CD1c-positive myeloid dendritic cell (primary cell): ENCODE data around the gene MPPED2.
A peak's percentile ranks its signal among the peaks of the same experiment; 100 is the strongest.

ENCODE experiments used
- DNase-seq: peaks from one replicate; pipeline ENCODE4 v3.0.0-alpha.2; 2016; ENCODE audit errors: extremely low spot score

The MPPED2 gene

DNA sequence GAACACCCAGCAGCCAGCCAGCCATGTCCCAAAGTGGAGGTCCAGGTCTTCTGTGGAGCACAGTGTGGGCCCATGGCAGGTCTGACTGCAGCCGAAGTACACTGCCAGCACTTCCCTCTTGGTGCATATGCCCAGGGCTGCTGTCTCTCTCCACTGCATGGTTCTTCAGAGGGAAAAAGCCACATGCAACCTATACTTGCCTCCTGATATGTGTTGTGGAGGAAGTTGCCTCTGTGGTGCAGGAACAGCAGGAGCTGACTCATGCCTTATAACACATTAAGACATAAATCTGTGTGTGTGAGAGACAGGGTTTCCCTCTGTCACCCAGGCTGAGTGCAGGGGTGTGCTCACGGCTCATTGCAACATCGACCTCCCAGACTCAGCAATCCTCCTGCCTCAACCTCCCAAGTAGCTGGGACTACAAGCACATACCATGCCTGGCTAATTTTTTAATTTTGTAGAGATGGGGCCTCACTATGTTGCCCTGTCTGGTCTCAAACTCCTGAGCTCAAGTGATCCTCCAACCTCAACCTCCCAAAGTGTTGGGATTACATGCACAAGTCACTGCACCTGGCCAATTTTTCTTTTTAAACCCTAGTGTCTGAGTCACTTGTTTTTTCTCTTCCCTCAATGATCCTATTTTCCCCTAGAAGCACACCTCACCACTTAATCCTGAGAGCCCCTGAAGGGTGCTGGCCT lies 98.8 kb downstream of the MPPED2 start:
- DNase-seq = peak; percentile 76

DNA sequence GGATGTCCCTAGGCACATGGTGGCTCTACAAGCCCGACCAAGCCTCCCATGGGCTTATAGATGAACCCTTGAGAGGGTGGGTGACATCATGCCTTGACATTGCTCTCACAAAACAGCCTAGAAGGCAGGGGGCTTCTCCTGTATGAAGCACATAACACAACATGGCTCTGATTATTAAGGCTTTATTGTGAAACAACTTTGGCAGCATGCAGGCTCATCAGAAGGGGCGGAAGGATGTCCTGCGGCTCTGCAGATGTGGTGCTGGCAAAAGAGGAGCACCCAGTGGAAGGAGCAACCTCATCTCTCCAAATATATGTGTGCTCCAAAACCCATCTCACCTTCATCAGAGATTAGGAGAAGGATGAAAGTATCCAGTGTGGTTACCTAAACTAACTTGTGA lies 100.4 kb downstream of the MPPED2 start:
- DNase-seq = no peak

DNA sequence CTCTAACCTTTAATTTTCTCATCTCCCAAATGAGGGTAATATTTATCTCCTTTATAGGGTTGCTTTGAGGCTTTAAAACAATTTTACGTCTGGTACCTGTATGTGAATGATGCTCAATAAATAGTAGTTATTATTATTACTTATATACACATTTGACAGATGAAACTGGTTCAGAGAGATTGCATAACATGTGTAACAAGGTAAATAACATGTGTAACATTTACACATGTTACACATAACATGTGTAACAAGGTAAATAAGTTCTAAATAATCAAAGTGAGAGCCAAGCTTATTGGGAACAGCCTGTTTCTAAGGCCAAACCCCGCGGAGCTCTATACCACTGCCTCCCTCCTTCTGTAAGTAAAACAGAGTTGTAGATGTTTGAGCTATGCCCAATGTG lies 100.9 kb downstream of the MPPED2 start:
- DNase-seq = no peak

DNA sequence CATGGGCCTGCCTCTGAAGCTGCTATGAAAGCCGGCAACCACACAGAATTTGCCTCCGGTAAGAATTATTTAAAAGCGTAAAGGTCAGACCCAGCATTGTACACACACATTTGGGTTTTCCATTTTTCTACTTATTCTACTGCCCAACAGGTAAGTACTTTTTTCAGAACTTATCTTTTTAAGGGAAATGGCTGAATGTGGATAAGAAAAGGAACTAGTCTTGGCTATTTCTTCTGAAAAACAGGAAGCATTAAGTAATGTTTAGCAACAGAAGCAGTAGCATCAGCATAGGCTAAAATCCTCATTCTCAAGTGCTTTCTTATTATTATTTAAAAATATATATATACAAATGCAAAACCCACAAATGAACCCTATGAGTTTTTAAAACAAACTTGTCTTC lies 103.1 kb downstream of the MPPED2 start:
- peak; percentile 59 for DNase-seq

DNA sequence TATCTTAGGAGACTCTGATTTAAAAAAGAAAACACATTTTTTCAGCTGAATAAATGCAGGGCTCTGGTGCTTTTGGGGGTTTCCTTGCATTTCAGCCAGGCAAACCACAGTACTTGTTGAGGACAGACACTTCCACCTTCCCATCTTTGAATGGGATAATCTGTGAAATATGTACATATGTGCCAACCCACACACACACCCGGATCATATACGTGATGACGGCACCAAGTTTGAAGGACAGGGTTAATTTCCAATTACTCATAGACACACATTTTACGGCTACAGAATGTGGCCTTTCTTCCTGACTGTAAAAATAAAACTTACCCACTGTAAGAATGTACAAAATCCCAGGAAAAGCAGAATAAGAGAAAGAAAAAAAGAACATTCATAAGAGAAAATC lies 104.4 kb downstream of the MPPED2 start:
- no peak for DNase-seq

DNA sequence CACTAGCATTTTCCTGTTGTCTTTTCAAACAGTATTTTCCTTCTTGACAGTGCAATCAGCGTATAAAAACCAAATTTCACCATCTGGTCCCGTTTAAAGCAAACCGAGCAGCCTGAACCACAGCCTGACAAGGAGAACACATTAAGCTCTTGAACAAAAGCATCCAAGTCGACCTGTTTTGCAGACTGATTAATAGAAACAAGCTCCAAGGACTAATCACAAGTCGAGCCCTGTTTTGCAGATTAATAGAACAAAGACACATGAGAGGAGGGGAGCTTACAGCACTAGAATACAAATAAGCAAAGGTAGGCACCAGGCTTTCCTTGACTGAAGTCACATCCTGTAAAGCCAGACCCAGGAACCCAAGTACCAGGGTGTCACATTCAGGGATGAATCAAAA lies 104.8 kb downstream of the MPPED2 start:
- no peak for DNase-seq

DNA sequence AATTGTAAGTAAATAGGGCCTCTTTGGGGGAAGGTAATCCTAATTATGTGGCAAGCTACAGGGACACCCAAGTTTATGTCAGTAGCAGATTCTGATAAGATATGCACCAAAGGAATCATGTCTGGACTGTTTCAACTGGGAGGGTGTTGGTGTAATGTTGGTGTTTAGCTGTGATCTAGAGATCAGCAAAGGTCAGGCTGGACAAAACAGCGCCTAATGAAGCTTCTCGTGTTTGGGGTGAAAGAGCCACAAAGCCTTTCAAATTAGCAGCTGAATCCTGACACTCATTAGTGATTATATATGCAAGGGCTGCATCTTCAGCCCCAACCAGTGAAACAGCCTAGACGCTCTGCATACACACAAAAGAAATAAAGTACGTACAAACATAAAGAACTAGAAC lies 106.3 kb downstream of the MPPED2 start:
- DNase-seq = no peak

DNA sequence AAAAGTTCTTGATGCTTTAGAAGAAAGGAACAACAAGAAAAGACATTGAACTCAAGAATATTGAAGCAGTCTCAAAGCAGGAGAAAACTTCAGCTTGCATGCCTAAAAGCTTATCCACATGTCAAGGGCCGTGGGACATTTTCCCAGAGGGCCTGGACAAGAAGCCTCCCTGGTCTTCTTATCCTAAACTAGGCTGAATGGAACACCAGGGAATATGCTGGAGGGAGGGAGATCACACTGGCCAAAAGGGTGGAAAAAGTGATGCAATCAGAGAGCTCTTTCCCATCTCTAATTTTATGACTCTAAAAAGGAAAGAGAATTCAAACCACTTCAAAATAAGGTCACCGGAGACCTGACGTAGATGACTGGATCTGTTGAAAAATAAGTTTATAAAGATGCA lies 107.2 kb downstream of the MPPED2 start:
- no peak for DNase-seq

DNA sequence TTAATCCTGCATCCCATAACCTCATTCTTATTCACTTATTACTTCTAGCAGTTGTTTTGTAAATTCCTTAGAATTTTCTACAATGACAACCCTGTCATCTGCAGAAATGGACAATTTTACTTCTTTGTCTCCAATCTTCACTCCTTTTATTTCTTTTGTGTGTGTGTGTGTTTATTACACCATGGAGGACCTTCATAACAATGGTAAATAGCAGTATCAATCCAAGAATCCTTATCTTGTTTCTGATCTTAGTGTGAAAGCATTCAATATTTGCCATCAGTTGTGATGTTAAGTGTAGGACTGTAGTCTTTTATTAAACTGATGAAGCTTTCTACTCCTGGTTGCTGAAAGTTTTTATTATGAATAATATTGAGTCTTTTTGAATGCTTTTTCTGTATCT lies 109.1 kb downstream of the MPPED2 start:
- no peak for DNase-seq

DNA sequence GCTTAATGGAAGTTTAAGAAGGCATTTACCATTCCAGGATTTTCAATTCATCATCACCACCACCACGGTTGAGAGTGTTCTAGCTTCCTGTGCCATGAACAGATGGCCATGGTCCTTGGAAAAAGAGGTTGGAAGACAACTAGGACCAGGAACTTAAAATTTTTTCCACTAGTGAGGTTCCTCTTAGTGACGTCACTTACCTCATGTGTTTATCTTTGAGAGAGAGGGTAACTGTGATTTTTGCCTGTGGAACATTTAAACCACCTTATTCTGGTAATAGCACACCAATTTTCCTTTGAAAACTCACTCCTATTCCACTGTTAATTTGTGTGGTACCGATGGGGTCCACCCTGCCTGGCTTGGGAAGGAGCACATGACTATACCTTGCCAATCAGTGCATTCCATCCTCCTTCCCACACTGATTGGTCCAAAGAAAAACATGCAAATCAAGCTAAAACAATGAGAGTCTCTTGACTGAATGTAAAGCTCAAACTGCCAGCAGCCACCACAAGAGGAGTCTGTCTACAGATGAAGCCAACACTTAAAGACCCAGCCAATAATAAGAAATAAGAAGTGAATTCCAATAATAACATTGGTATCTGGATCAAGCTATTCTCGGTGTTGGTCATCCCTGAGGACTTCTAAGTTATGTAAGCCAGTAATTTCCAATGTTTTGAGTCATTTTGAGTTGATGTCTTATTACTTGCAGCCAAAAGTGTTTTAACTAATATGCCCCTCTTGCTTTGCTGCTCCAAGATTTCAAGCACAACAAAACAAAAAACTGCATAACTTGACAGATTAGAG lies 111.8 kb downstream of the MPPED2 start:
- DNase-seq = no peak

DNA sequence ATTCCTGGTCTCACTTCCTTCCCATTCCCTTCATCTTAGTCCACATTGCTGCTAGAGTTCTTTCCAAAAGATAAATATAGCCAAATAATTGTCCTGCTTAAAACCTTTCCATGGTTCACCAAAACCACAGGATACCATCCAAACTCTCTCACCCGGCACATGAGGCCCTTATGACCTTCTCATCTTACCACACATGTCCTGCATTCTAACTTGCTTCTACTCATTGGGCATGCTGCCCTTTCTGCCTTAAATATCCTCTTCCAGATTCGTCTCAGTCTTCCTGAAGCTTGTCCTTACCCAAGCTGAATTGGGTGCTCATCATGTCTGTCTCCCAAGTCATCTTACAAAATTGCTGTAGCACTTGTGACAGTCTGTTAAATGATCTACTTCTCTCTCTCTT lies 114.9 kb downstream of the MPPED2 start:
- no peak for DNase-seq

DNA sequence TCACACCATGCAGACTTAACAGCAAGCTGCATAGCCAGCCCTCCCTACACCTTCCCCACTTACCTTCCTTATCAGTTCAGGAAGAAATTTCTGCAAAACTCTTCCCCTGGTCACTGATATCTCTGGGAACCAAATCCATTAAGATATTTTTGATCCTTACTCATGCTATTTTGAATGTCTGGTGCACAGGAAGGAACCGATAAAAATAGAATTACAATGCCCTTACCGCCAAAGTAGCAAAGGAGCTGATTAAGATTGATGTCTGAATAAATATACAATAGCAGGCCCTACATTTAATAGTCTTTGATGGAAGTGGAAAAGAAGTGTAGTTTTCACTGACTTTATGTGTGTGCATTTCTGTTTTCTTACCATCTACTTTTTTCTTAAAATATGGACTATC lies 117.3 kb downstream of the MPPED2 start:
- DNase-seq = no peak

DNA sequence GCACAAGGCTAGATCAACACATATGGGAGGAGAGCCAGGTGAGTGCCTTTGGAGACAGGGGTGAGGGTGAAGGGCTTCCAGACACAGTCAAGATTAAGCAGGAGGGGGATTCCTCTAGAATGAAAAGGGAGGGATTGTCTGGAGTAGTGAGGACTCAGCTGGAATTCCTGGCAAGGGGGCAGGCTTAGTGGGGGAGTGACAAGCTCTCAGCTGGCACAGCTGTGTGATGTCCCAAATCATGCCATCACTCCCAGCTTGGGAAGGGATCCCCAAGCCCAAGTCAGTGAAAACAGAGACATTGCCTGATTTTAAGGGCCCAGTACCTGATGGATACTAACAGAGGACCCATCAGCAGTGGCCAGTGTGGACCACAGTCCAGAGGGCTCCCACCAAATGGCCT lies 119.0 kb downstream of the MPPED2 start:
- no peak for DNase-seq

DNA sequence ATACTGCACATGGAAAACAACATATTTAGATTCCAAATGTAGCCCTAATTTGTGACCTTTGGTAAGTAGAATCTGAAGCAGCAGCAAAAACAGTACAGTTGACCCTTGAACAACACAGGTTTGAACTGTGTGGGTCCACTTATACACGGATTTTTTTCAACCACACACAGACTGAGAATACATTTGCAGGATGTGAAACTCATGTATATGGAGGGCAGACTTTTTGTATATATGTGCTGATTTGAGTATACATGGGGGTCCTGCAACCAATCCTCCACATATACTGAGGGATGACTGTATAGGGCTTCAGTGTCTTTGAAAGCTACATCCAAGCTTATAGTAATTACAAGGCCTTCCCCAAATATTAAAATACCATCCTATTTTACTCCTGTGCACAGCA lies 120.5 kb downstream of the MPPED2 start:
- DNase-seq = no peak

DNA sequence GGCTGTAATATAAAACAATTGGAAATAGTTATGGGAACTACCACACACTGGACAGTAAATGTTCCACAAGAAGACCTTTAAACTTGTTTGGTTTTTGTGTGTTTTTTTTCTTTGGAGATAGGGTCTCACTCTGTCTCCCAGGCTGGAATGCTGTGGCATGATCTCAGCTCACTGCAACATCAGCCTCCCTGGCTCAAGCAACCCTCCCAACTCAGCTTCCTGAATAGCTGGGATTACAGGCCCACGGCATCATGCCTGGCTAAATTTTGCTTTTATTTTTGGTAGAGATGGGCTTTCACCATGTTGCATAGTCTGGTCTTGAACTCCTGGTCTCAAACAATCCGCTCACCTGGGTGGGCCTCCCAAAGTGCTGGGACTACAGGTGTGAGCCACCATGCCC lies 121.0 kb downstream of the MPPED2 start:
- DNase-seq = no peak

DNA sequence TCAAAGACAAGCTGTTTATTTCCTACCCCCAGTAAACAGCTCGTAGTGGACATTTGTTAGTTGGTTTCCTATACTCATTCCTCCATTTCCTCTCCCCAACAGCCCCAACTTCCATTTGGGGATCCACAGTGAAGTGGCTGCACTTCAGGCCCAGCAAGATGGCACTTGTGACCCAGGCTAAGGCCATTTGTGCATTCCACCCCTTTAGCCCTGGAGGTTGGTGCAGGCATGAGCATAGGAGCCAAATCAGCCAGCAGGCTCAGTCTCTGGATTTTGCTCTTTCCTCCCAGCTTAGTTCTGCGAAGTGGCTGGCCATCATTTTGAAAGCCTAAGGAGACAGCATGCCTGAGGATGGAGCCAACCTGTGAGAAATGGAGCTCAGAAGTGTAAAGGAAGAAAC lies 122.9 kb downstream of the MPPED2 start:
- DNase-seq = no peak

DNA sequence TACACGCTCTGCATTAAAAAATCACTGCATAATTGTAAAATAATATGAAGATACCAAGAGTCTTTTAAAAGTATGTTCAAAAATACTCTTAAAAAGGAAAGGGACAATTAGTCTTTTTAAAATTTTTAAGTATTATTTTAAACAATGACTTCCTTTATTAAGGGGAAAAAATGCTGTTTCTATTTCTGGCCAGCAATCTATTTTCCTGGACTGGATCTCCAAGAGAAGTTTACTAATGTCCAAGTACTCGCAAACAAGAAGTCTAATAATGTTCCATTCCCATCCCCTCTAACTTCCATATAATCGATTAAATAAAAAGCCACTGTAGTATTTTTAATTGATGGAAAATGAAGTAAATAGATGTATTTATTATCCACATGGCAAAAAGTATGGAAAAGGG lies 123.7 kb downstream of the MPPED2 start:
- no peak for DNase-seq

DNA sequence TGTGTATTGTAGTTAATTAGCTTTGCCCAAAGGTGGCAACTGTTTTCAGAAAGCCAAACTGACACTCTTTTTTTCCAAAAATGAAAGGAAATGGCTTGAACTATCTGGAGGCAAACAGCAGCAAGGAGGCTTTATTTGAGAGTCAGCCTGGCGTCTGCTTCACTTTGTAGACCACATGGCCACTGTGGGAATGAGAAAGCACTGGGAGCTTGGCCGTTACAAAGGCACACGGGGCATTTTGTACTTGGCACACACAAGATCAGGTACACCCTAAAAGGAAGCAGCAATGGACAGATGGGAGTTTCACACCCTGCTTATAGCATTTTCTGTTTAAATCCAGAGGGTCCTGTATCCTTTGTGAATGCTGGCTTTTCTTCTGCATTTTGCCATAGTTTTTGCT lies 126.3 kb downstream of the MPPED2 start:
- no peak for DNase-seq

DNA sequence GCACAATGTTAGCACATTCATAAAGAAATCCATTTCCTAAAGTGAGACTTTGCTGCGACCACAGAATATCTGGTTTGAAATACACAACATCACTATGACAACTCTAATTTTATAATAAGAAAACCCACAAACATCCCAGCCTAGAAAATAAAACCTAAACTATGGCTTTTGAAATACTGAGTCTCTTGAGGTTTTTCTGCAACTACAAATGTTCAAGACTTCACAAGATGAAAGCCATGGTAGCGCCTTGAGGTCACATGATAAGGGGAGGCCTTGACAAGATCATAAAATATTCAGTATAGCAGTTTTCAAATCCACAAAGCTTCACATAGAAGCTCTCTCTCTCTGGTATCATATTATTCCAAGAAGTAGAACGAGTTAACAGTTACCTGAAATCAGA lies 126.8 kb downstream of the MPPED2 start:
- no peak for DNase-seq

DNA sequence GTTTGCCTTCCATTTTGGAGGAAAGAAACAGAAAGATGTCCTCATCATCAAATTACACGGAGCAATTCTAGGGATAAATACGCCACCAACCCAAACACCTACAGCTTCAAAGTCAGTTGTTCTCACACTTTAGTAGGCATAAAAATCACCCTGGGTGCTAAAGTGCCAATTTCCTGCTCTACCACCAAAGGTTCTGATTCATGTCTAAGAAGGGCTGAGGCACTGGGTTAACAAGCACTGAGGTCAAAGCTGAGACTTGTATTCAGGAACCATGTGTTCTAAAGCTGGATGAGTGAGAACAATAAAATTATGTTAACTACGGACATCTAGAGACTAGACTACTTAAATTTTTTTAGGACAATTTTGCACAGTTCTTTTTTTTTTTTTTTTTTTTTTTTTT lies 127.6 kb downstream of the MPPED2 start:
- DNase-seq = no peak

DNA sequence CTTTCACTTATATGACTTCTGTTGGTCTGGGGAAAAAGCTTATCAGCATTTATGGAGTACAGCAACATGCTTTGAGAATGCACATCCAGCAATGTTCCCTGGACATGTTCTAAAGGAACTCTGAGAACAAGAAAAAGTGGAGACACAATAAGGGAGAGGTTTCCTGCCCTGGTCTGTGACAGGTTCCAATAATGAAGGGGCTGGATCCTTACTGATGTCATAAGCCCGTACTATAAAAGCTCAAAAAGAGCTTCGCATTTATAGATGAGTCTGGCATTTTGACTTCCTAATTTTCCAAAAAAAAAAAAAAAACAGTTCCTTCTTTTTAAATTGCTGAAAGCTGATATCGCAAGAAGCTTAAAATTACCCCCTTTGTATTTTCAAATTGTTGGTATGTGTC lies 129.1 kb downstream of the MPPED2 start:
- peak; percentile 11 for DNase-seq

DNA sequence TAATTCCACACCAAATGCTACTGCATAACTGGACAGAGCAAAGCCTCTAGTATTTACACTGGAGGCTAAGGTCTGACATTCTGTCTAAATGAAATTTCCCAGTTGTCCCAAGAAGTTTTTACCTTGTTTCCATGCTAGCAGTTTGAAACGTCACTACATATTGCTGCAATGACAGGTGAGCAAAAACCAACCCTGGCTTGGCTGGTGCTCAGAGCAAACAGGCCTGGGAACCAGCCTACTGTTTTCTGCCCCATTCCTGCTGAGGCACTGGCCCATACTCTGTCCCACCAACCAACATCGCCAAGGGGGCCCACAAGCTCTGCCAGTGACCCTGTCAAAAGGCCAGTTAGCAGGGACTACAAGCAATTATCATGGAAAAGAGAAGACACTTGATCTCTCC lies 131.1 kb downstream of the MPPED2 start:
- no peak for DNase-seq

DNA sequence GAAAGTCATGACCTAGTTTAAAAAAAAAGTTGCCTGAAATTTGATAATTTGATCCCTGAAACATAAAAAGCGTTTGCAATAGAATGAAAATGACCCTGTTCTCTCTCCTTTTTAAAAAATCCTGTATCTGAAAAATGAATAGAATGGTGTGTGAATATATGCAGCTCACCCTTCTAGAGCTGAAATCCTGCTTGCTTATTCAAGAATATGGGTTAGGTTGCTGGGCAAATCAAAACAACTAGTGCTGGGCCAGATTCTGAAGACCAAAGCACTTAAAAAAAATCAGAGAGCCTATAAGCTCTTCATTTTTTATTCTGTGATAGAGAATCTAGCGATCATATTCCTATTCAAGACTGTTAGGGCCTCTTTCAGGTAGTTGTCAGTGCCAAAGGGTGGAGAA lies 131.6 kb downstream of the MPPED2 start:
- DNase-seq = no peak

DNA sequence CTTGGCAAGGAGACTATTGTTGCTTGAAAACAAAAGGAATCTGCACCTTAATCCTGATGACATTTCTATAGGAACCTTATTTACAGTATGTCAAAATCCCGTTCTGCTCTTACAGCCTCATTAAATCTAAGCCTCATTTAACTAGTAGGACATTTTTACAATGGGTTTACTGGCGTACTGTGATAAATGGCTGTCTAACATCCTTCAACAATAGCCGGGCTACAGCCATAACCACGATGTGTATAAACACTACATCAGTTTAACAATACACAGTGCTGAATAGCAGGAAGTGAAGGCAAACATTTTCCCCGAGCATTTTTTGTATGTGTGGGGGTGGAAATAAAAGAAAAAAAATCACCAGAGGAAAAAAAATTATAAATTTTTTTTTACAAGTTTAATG lies 132.0 kb downstream of the MPPED2 start:
- peak; percentile 21 for DNase-seq
